ENCODE measurements around the gene LEMD2. TPM values are rescaled to one million over a fixed set of nuclear protein-coding genes. Genes with fewer than 3 reads are reported as not detected.

The LEMD2 gene
- total RNA-seq: 30.3 and 34.8 TPM in 2 replicates

GRCh38 chr6:33788694-33789549, at the start of gene LEMD2:
TSS of gene LEMD2 (minus strand) at chr6:33789130. CDS start at chr6:33789116, 14 bp downstream.

GRCh38 chr6:33803571-33804053, 14.7 kb upstream of the LEMD2 start, which contains the start of gene MLN:
TSS of gene MLN (minus strand) at chr6:33804003. CDS start at chr6:33801163, 2,840 bp downstream.

GRCh38 chr6:33746651-33747100, 42.3 kb downstream of the LEMD2 start, which contains the start of gene IP6K3:
TSS of gene IP6K3 (minus strand) at chr6:33746905. CDS start at chr6:33735476, 11,429 bp downstream.

Other genes starting within 250 kb of the LEMD2 start
- 7.8 and 10.5 TPM in 2 replicates for gene BAK1, start 208.9 kb downstream of the LEMD2 start, total RNA-seq
- gene ITPR3, start 167.8 kb downstream of the LEMD2 start, total RNA-seq: 21.5 TPM in 2 replicates
- gene UQCC2, start 77.4 kb downstream of the LEMD2 start, total RNA-seq: 18.6 and 47.3 TPM in 2 replicates
- gene IP6K3, start 42.2 kb downstream of the LEMD2 start, total RNA-seq: under 0.01 TPM in 1 of 2 replicates, not detected in the other
- gene MLN, start 14.9 kb upstream of the LEMD2 start, total RNA-seq: not detected in 2 replicates

Measured in cardiac atrium fibroblast (primary cell).